ENCODE results near the gene PTPRH. TPM values are rescaled to one million over a fixed set of nuclear protein-coding genes. Genes with fewer than 3 reads are reported as not detected.

The PTPRH gene
- total RNA-seq, 1 donor from 2014 or later: not detected

GRCh38 chr19:55224038-55224665 lies 14.9 kb upstream of the PTPRH start:
- no peaks in the 10 kb centered on the region for H3K27me3 Mint-ChIP-seq (ENCODE audit: unreplicated experiment)
- H3K27ac Mint-ChIP-seq (ENCODE audit: unreplicated experiment): no peak overlapping the region
- DNase-seq (ENCODE audit: extremely low spot score, unreplicated experiment): no peak
- peaks cover 8% of the 10 kb centered on the region for H3K9me3 Mint-ChIP-seq (ENCODE audit: unreplicated experiment)
- no peaks in the 10 kb centered on the region for H3K4me1 Mint-ChIP-seq (ENCODE audit: unreplicated experiment)
- peaks cover 7% of the 10 kb centered on the region for H3K36me3 Mint-ChIP-seq (ENCODE audit: unreplicated experiment)
- no peak for TF ChIP-seq CTCF (IDR thresholded peaks at IDR 0.05)
- no peak overlapping the region for H3K4me3 Mint-ChIP-seq (ENCODE audit: unreplicated experiment)

GRCh38 chr19:55223291-55224037 lies 14.2 kb upstream of the PTPRH start:
- TF ChIP-seq CTCF (IDR thresholded peaks at IDR 0.05): no peak
- Mint-ChIP-seq H3K9me3 (ENCODE audit: unreplicated experiment) (peaks cover 8% of the 10 kb centered on the region), H3K36me3 (ENCODE audit: unreplicated experiment) (peaks cover 7% of the 10 kb centered on the region), H3K27me3 (ENCODE audit: unreplicated experiment) (no peaks in the 10 kb centered on the region), H3K27ac (ENCODE audit: unreplicated experiment) (no peak overlapping the region), H3K4me1 (ENCODE audit: unreplicated experiment) (no peaks in the 10 kb centered on the region), H3K4me3 (ENCODE audit: unreplicated experiment) (no peak overlapping the region)
- no peak for DNase-seq (ENCODE audit: extremely low spot score, unreplicated experiment)

- TF ChIP-seq CTCF (IDR thresholded peaks at IDR 0.05): no peak
- Mint-ChIP-seq H3K36me3 (ENCODE audit: unreplicated experiment) (no peaks in the 10 kb centered on the region), H3K27ac (ENCODE audit: unreplicated experiment) (no peak overlapping the region), H3K4me1 (ENCODE audit: unreplicated experiment) (peaks cover 18% of the 10 kb centered on the region), H3K9me3 (ENCODE audit: unreplicated experiment) (peaks cover 8% of the 10 kb centered on the region), H3K27me3 (ENCODE audit: unreplicated experiment) (no peaks in the 10 kb centered on the region), H3K4me3 (ENCODE audit: unreplicated experiment) (no peak overlapping the region)
- no peak for DNase-seq (ENCODE audit: extremely low spot score, unreplicated experiment)
Observed at GRCh38 chr19:55220525-55220924, 11.2 kb upstream of the PTPRH start.

GRCh38 chr19:55216461-55217198 lies 7.3 kb upstream of the PTPRH start:
- Mint-ChIP-seq H3K9me3 (ENCODE audit: unreplicated experiment) (peaks cover 14% of the 10 kb centered on the region), H3K27ac (ENCODE audit: unreplicated experiment) (peak overlapping the region; percentile 94), H3K36me3 (ENCODE audit: unreplicated experiment) (no peaks in the 10 kb centered on the region)

More at GRCh38 chr19:55216461-55217198, 7.3 kb upstream of the PTPRH start:
- Mint-ChIP-seq H3K4me1 (ENCODE audit: unreplicated experiment) (peaks cover 19% of the 10 kb centered on the region), H3K27me3 (ENCODE audit: unreplicated experiment) (no peaks in the 10 kb centered on the region), H3K4me3 (ENCODE audit: unreplicated experiment) (peak overlapping the region; percentile 87)
- TF ChIP-seq CTCF (IDR thresholded peaks at IDR 0.05): no peak
- peak; percentile 93 for DNase-seq (ENCODE audit: extremely low spot score, unreplicated experiment)
